CD4-positive, alpha-beta T cell treated with Interferon gamma for 1 hour (primary cell): ENCODE data around the gene PANX1.
"Not testable (repeated sequence)": the region's sequence is repeated elsewhere in the genome, so short reads cannot be mapped to it uniquely, and the experiment has no call there.

Experiments used
- DNase-seq: peaks from one replicate; pipeline ENCODE4 v3.0.0-alpha.2; 2020

The PANX1 gene, protein sequence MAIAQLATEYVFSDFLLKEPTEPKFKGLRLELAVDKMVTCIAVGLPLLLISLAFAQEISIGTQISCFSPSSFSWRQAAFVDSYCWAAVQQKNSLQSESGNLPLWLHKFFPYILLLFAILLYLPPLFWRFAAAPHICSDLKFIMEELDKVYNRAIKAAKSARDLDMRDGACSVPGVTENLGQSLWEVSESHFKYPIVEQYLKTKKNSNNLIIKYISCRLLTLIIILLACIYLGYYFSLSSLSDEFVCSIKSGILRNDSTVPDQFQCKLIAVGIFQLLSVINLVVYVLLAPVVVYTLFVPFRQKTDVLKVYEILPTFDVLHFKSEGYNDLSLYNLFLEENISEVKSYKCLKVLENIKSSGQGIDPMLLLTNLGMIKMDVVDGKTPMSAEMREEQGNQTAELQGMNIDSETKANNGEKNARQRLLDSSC

DNA sequence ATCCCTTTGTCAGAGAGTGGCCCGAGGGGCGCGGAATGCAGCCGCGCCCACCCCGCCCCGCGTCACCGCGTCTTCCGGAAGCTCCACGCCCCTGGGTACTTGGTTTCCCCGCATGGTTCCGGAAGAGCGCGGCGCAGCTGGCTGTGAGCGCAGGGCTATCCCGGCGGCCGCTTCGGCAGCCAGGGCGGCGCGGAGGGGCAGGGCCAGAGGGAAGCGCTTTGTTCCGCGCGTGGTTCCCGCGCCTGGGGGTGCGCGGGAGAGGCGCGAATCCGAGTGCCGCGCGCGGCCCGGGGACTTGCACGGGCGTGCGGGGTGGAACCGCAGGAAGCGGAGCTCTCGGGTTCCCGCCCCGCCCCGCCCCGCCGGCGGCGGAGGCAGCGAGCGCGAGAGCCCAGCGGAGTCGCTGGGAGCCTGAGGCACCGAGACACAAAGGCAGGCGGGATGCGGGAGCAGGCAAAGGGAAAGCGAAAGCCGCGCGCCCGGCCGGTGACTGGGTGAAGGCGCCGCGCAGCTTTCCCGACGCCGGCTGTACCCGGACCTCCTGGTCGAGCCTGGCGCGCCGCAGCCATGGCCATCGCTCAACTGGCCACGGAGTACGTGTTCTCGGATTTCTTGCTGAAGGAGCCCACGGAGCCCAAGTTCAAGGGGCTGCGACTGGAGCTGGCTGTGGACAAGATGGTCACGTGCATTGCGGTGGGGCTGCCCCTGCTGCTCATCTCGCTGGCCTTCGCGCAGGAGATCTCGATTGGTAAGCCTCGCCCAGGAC is at the start of gene PANX1:
TSS of gene PANX1 (plus strand) at position 96 of the 766 bp plus-strand sequence. CDS start at position 568, 472 bp downstream.
- peak; percentile 63 for DNase-seq

DNA sequence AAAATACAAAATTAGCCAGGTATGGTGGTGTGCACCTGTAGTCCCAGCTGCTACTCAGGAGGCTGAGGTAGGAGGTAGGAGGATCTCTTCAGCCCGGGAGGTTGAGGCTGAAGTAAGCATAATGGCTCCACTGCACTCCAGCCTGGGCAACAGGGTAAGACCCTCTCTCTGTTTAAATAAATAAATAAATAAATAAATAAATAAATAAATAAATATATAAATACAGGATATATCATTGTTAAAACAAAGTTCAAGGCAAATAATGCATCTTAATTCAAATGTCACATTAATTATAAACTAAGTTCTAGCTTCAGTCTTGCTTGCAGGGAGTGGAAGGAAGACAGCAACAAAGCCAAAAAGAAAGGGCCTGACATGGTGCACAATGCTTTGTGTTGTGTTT is 44.5 kb upstream of the PANX1 start:
- DNase-seq, result no peak

DNA sequence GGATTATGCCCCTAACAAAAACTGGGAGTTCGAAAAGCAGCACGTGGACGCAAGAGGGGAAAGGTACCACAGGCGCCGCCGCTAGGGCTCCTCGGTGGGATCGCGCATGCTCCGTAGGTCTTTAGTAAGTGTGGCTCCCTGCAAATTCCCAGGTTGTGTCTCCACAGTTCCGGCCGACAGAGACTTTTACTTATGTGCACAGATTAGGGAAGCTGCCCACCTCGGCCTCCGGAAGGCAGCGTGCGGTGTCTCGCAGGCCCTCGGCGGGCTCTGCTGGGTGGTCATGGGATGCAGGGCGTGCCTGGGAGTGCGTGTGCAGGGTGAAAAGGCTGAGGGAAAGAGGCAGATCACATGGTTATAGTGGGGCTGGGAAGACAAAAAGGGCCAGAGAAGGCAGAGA is 39.7 kb upstream of the PANX1 start:
- no peak for DNase-seq

DNA sequence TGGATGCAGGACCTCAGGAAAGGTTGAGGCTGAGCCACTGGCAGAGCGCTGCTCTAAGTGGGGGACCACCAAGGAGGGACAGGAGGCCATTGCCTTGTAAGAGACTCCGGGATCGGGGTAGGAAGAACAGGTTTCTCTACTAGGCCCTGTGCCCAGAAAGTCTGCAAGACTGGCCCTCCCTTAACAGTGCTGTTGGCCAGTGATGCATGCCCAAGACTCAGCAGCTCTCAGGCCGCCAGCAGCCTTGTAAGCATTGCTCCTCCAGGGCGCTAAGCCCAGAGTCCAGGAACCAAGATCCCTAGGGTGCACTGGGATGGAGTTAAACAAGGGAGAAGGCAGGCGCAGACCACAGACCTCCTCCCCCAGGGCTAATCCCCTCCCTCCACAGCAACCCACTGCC is 39.3 kb upstream of the PANX1 start:
- no peak for DNase-seq

DNA sequence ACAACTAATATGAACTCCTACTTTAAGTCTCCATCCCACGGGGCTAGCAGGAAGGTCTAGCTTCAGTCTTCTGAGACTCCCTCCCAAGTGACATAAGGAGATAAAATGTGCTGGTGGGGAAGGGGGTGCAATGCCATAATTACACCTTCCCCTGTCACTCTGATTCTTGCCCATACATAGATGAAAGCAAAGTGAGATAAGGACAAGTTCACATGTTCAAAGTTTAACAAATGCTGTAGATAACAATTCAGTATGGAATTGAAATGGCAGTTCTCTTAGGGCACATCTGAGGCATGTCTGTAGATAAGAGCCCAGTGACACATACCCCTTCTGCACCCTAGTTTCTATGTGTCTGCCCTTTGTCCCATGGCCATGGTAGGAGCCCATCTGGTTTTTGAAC is 38.2 kb upstream of the PANX1 start:
- DNase-seq, result no peak

DNA sequence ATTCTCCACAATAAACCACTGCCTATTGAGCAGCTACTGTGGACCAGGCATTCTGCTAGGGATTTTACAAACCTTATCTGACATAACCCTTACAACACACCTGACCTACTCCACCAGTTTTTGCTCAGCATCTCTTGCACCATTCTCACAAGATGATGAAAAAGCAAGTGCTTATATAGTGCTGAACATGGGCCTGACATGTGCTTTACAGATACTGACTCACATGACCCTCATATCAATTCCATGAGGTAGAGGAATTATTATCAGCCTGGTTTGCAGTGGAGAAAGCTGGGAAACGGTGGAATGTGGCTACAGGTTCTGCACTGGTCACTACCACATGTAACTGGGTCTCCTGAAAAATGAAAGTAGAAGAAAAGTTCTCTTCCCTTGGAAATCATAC is 37.5 kb upstream of the PANX1 start:
- DNase-seq, result no peak

DNA sequence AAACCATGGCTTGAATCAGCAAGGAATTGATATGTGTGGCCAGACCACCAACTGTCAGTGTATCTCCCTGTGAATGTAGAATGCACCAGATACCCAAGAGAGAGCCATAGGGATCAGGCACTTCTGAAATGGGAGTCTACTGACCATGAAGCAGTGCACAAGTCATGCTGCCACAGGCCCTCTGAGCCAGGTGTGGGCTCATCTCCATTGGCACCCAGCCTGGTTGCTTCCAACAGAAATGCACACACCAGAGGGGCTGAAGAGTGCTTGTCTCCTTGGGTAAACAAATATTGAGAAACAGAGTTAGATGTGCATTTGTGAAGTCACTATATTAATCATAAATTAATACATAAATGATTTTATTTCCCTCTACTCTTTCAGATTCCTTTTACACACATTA is 28.4 kb upstream of the PANX1 start:
- DNase-seq, result no peak

DNA sequence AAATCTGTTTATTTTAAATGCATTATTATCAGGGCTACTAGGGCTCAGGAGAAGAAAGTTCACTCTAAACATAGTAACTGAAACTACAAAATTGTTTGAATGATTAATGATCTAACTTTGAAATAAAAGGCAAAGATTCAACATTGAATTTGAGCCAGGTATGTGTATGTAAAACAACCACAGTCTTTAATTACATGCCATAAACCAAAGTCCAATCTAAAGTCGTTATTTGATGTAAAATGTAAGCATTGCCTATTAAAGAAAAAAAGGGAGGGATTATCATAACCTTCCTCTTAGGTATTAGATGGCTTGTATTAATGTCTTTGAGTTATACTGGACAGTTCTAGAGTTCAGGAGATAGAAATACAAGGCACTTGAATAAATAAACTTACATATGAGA is 25.2 kb upstream of the PANX1 start:
- DNase-seq, result no peak

DNA sequence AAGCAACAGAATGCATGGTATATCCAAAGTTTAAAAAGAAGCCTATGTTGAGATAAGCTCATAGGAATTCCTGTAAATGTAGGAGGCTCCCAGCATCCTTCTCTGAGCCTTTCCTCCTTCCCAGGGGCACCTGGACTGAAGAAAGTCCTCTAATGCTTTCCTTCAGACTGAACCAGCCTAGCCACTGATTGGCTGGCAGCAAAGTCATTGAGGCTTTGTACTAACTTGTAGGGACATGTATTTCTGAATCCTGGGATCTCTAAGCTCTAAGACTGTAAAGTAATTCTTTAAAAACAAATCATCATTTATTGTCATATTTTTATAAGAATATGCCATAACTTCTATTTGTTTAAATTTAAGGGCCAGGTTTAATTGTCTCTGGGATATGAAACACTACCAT is 23.9 kb upstream of the PANX1 start:
- DNase-seq, result no peak

DNA sequence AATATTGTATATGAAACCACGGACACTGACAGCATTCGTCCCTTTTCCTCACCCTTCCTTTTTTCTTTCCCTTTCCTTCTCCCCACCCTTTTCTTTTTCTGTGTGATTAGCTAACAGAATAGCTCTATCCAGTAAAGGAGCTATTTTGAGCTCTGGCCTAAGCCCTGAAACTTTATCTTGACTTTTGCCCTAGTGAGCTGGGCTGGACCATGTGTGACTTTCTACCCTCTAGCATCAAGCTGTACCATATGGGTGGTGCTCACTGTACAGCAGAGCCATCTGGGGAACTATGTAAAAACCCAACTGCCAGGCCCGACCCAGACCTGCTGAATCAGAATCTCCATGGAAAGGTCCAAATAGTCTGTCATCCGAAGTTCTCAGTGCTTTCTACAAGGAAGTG is 21.9 kb upstream of the PANX1 start:
- no peak for DNase-seq

DNA sequence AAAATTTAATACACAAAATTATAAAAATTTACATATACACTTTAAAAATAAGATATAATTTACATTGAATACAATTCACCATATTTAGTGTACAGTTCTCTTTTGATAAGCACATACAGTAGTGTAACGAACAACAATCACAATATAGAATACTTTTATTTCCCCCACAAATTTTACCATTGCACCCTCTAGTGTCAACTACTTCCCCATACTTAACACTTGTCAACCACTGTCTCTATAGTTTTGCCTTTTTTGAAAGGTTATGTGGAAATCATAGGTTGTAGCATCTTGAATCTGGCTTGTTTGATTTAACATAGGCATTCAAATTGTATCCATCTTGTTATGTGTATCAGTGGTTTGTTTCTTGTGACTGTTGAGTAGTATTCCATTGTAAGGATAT is 21.3 kb upstream of the PANX1 start:
- no peak for DNase-seq

DNA sequence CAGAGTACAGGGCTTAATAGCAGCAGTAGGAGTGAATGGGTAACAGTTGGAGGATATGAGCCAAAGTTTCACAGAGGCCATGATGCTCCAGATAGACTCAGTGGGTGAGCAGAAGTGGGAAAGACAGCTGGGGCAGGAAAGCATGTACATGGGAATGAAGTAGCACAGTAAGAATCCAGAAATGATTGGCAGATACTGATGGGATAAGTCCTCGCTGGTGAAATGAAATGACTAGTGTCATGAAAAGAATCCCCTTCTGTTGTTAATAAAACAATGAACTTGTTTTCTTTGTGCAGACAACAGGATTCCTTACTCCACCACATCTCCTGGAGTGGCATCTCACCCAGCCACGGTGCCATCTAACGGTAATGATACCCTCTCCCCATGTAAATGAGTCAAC is 17.4 kb upstream of the PANX1 start:
- no peak for DNase-seq

DNA sequence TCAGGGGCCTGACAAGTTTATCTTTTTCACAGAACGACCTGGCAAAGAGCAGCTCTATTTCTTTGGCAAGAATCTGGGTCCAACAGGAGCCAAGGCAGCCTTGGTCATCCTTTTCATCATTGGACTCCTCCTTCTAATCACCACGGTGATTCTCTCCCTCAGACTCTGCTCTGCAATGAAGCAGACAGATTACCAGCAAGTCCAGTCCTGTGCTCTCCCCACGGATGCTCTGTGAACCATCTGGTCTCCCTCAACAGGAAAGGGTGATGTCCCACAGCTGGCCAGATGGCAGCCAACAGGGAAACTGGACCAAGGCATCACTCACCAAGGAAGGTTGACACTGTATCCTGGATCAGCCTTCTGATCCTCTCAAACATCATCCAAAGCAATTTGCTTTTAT is 17.0 kb upstream of the PANX1 start:
- DNase-seq, result no peak

DNA sequence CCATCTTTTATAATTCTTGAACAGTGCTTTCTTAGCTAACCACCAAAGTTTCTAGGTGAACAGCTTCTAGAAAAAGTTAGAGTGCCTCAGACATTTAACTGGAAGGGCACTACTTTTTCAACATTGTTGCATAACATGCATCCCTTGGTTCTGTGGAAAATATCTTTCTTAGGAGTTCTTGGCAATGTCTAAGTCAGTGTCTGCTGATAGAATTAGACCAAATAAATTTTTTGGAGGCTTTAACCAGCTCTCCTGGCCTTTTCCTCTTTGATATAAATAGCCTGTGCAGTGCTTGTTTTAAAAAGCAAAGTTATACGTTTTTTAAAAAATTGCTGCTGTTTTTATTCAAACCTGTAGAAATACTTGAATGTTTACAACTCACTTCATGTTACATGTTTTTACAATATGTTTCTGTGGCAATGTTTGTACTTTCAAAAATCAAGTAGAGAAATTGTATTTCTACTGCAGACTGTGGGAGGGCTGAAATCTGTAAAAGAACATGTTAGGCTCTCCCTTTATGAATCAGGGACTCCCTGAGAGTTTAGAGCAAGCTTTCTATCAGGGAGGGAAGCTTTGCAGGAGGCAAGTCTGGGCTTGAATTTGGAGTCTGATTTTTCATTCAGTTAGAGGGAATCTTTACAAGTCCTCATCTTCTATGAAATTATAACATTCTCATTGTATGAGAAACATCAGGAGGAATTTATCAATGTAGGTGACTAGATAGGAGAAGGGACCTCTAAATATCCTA is 16.3 kb upstream of the PANX1 start:
- no peak for DNase-seq

DNA sequence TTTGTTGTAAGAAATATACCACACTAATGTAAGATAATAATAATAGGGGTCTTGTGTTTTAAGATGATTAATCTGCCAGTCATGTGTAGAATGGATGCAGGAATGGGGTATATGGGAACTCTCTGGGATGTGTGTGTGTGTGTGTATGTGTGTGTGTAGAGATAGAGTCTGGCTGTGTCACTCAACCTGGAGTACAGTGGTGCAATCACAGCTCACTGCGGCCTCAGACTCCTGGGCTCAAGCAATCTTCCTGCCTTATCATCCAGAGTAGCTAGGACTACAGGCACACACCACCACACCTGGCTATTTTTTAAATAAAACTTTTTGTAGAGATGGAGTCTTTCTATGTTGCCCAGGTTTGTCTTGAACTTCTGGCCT is 11.5 kb upstream of the PANX1 start:
- no peak for DNase-seq

DNA sequence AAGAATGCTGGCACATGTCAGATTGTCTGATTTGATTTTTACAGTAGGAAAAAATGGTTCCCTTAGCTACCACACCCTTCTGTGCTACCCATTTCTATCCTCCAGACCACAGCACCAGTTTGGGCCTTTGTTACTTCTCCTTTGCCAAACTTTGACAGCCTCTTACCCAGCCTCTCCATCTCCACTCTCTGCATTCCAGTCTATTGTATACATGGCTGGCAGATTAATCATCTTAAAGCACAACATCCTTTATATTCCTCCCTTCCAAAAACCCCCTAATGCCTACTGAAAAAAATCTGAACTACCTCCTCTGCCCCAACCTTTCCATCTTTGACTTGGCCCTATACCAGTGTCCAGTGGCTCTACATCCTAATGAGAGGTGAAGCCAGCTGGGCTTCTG is 10.8 kb upstream of the PANX1 start:
- no peak for DNase-seq

DNA sequence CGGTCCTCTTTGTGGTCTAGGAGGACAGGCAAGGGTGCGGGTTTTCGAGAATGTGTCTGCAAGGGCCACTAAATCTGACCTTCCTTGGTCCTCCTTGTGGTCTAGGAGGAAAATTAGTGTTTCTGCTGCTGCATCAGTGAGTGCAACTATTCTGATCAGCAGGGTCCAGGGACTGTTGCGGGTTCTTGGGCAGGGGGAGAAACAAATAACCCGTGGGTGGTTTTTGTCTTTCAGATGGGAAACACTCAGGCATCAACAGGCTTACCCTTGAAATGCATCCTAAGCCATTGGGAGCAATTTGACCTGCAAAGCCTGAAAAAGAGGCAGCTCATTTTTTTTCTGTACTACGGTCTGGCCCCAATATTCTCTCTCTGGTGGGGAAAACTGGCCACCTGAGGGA is 9.0 kb upstream of the PANX1 start:
- DNase-seq, result not testable (repeated sequence)

DNA sequence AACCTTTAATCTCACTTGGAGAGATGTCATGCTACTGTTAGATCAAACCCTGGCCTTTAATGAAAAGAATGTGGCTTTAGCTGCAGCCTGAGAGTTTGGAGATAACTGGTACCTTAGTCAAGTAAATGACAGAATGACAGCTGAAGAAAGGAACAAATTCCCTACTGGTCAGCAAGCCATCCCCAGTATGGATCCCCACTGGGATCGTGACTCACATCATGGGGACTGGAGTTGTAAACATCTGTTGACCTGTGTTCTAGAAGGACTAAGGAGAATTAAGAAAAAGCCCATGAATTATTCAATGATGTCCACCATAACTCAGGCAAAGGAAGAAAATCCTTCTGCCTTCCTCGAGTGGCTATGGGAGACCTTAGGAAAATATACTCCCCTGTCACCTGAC is 8.1 kb upstream of the PANX1 start:
- DNase-seq, result not testable (repeated sequence)

DNA sequence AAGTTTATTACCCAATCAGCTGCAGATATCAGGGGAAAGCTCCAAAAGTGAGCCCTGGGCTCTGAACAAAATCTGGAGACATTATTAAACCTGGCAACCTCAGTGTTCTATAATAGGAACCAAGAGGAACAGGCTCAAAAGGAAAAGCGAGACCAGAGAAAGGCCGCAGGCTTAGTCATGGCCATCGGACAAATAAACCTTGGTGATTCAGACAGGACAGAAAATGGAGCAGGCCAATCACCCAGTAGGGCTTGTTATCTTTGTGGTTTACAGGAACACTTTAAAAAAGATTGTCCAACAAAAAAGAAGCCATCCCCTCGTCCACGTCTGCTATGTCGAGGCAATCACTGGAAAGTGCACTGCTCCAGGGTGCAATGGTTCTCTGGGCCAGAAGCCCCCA is 7.7 kb upstream of the PANX1 start:
- DNase-seq, result no peak

DNA sequence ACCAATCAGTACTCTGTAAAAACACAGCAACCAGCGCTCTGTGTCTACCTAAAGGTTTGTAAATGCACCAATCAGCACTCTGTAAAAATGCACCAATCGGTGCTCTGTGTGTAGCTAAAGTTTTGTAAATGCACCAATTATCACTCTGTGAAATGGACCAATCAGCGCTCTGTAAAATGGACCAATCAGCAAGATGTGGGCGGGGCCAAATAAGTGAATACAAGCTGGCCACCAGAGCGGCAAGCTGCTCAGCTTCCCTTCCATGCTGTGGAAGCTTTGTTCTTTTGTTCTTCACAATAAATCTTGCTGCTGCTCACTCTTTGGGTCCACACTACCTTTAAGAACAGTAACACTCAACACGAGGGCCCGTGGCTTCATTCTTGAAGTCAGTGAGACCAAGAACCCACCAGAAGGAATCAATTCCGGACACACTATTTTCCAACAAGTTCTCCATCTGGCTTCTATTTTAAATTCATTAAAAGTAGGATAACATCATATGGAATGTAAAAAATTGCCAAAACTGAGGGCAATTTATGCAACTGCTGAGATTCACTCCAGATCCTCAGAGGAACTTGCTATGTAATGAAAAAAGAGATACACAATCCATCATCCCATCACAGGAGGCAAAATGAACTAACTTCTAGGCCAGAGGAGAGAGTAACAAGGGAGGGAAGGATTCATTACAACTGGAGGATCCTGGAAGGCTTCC is 3.1 kb upstream of the PANX1 start:
- no peak for DNase-seq

DNA sequence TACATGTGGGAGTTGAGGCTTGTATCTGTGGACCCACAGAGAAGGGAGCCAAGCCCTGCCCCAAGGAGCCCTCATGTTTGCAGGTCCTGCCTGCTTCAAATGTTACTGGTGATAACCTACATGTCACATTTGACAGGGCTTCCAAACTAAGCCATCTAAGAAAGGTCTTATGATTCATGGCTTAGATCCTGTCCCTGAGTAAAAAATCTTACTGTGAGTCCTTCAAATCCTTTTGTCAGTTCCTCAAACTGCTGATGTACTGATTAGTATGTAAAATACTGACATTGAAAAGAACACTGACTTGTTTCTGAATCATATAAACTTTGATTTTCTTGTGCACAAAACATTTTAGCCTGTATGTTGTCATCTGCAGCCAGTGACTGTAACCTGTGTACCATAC is 1.0 kb upstream of the PANX1 start:
- DNase-seq, result no peak

DNA sequence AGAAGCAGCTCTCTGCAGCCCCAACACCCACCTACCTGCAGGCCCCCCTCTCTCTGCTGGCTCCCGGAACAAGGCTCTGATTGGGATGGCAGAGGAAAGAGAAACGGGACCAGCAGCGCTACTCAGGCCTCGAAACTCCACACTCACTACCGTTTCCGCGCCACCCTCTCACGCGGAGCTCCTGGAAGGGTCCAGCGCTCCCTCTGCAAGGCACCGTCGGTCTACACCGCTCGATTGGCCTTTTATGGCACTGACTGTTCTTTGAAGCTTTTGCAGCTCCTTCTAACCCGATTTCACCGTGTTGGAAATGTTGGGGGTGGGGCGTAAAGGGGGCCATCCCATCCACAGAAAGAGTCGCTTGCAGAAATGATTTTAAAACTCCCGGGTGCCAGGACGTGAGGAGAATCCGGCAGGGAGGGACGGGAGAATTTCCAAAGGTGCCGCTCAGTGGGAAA is 323 bp upstream of the PANX1 start:
- no peak for DNase-seq
